Fibroblast of lung (primary cell): ENCODE measurements around the gene TMEM242.

ENCODE experiments used
- CTCF ChIP-seq, 2 donors: IDR thresholded peaks in 1 of 2; conservative IDR thresholded peaks in 1 of 2; 1 replicate in 1 of 2; 2 replicates in 1 of 2; pipeline ENCODE4 v1.5.1; 2011 to 2012; ENCODE audit warnings: low read length in 2 of 2, control low read depth in 1 of 2, inconsistent platforms in 1 of 2, low read depth in 1 of 2, mild to moderate bottlenecking in 1 of 2
- EZH2 ChIP-seq: IDR thresholded peaks from 2 replicates; pipeline ENCODE4 v1.5.1; 2012; ENCODE audit warnings: low read length, control low read depth, mild to moderate bottlenecking; ENCODE audit errors: missing control alignments

- no peak for TF ChIP-seq CTCF (conservative IDR thresholded peaks at IDR 0.05 in 1 of 2, IDR thresholded peaks at IDR 0.05 in 1 of 2; ENCODE audit: low read depth in 1 of 2, low read length in 2 of 2)
- no peak for TF ChIP-seq EZH2
Observed at GRCh38 chr6:157255079-157255478, 68.2 kb downstream of the TMEM242 start.
